ENCODE data around the gene SVIL.

DNA sequence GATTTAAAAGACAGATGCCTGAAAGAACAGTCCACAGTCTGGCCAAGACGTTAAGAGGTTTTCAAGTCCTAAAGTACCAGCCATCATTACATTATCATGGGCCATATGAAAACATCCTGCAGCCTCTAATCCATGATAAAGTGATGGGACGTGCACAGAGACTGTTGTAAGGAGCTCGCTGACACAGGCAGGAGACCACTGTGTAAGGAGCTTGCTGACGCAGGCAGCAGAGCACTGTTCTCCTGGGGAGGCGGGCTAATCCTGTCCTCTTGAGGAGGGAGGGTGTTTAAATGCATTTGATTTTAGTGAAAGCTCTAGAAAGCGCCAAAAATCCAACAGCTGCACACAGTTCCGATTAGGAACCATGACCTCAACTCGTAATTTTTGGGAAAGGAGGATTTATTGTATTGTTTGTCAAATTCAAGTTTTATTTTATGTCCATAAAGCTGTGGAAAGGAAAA is 16.9 kb downstream of the SVIL start:
- TF ChIP-seq CTCF (conservative IDR thresholded peaks at IDR 0.05 in 1 of 2, IDR thresholded peaks at IDR 0.05 in 1 of 2; ENCODE audit: low read depth in 1 of 2, low read length in 2 of 2) (no peak), EZH2 (IDR thresholded peaks at IDR 0.05; ENCODE audit: low read length, missing control alignments) (no peak)

All from fibroblast of lung (primary cell).